T-cell (primary cell): ENCODE data around the gene WNT10A. TPM values are rescaled to one million over a fixed set of nuclear protein-coding genes. Genes with fewer than 3 reads are reported as not detected.
"Not testable (repeated sequence)": the region's sequence is repeated elsewhere in the genome, so short reads cannot be mapped to it uniquely, and the experiment has no call there.

Experiments used
- ATAC-seq, 4 experiments: fragments of 200-7000 bp in 3 of 4; fragments of 150-1000 bp in 1 of 4; cut with Tn5 transposase; replicated peaks in 1 of 4; 1 replicate in 3 of 4; 2 replicates in 1 of 4; pipeline ENCODE4 v1.10.0; 2021; ENCODE audit warnings: moderate library complexity in 3 of 4, mild to moderate bottlenecking in 2 of 4, moderate number of reproducible peaks in 1 of 4
- CTCF ChIA-PET, 2 donors: fragments of 300-600 bp; sonication (Branson Sonifier 250); formaldehyde crosslinking; loops; one replicate each; lab custom pipeline; 2022; ENCODE audit warnings: antibody characterized with exemption in 2 of 2; lab: Charles Lee
- POLR2A ChIA-PET, 2 donors: fragments of 300-600 bp; sonication (Branson Sonifier 250); formaldehyde crosslinking; loops; one replicate each; lab custom pipeline; 2022; ENCODE audit warnings: antibody characterized with exemption in 2 of 2; lab: Charles Lee
- DNase-seq, 35 experiments: peaks; one replicate each; pipeline versions ENCODE4 v3.0.0 to v3.0.0-alpha.2; 2013 to 2023
- H3K27ac ChIP-seq: one replicate; pipeline ENCODE4 v1.5.1; 2013; ENCODE audit warnings: low read length
- H3K27me3 ChIP-seq, 2 experiments: replicated peaks in 1 of 2; 1 replicate in 1 of 2; 2 replicates in 1 of 2; pipeline versions ENCODE4 v1.6.1 to v1.7.0; 2013; ENCODE audit warnings: low read length in 1 of 2, mixed read lengths in 1 of 2; ENCODE audit not compliant: control insufficient read depth in 2 of 2, insufficient read depth in 2 of 2; ENCODE audit errors: extremely low read depth in 1 of 2
- H3K36me3 ChIP-seq, 2 donors: 1 replicate in 1 of 2; 2 replicates in 1 of 2; pipeline versions ENCODE4 v1.6.1 to v1.7.0; 2013; ENCODE audit warnings: low read length in 1 of 2; ENCODE audit not compliant: control insufficient read depth in 2 of 2, insufficient read depth in 1 of 2; ENCODE audit errors: extremely low read depth in 1 of 2
- H3K4me1 ChIP-seq, 2 experiments: 1 replicate in 1 of 2; 2 replicates in 1 of 2; pipeline versions ENCODE4 v1.6.1 to v1.7.0; 2013; ENCODE audit warnings: low read length in 2 of 2, mixed read lengths in 1 of 2; ENCODE audit not compliant: insufficient read depth in 2 of 2, control insufficient read depth in 1 of 2; ENCODE audit errors: extremely low read depth in 1 of 2
- H3K4me3 ChIP-seq, 2 donors: 1 replicate in 1 of 2; 2 replicates in 1 of 2; pipeline versions ENCODE4 v1.5.1 to v1.7.0; 2013; ENCODE audit warnings: mild to moderate bottlenecking in 2 of 2, low read length in 1 of 2, moderate library complexity in 1 of 2; ENCODE audit not compliant: control insufficient read depth in 1 of 2; ENCODE audit errors: extremely low read depth in 1 of 2
- H3K9me3 ChIP-seq: 2 replicates; pipeline ENCODE4 v1.7.0; 2013
- H3K27ac Mint-ChIP-seq, 2 donors: one replicate each; pipeline ENCODE4 v1.8.0; 2020 to 2021; ENCODE audit warnings: mild to moderate bottlenecking in 2 of 2, mixed read lengths in 2 of 2
- H3K27me3 Mint-ChIP-seq, 2 donors: one replicate each; pipeline ENCODE4 v1.8.0; 2021 to 2022; ENCODE audit warnings: mixed read lengths in 2 of 2
- H3K36me3 Mint-ChIP-seq: one replicate; pipeline ENCODE4 v1.8.0; 2021; ENCODE audit warnings: mixed read lengths
- H3K4me1 Mint-ChIP-seq, 3 donors: one replicate each; pipeline ENCODE4 v1.8.0; 2020 to 2022; ENCODE audit warnings: mixed read lengths in 3 of 3, mild to moderate bottlenecking in 1 of 3
- H3K4me3 Mint-ChIP-seq, 3 donors: one replicate each; pipeline ENCODE4 v1.8.0; 2020 to 2022; ENCODE audit warnings: mild to moderate bottlenecking in 3 of 3, mixed read lengths in 3 of 3, moderate library complexity in 3 of 3
- H3K9me3 Mint-ChIP-seq, 3 donors: one replicate each; pipeline ENCODE4 v1.8.0; 2020 to 2022; ENCODE audit warnings: mixed read lengths in 3 of 3
- WGBS: methylation state at CpG from one replicate; pipeline ENCODE4 v1.1.5; 2013; ENCODE audit warnings: missing lambda C conversion rate; ENCODE audit not compliant: insufficient coverage; 5-methylcytosine and 5-hydroxymethylcytosine counted together
- total RNA-seq, 35 experiments: library from RNA in 6 of 35; stranded (reverse) in 6 of 35; fragments of 120-200 nt in 1 of 35; gene quantifications; one replicate each; pipeline versions ENCODE4 v1.2.1 to v1.2.4 and lab custom pipeline; 2013 to 2026

WNT10A gene
- total RNA-seq, 5 donors from 2014 or later (not counting 1 experiment from before 2014, with no cell fraction given) = 3.1 to 10.7 (median 6.1) TPM

- H3K9me3 Mint-ChIP-seq = not testable (repeated sequence)
These were observed 49.8 kb downstream of the WNT10A start for GRCh38 chr2:218930488-218930887.

GRCh38 chr2:218931751-218932150 lies 51.1 kb downstream of the WNT10A start:
- DNase-seq, H3K27ac ChIP-seq, H3K36me3 ChIP-seq, H3K4me3 Mint-ChIP-seq, H3K27me3 ChIP-seq, H3K4me1 Mint-ChIP-seq, ATAC-seq, POLR2A ChIA-PET, H3K4me1 ChIP-seq, H3K4me3 ChIP-seq, H3K36me3 Mint-ChIP-seq, H3K9me3 Mint-ChIP-seq, H3K27ac Mint-ChIP-seq, CTCF ChIA-PET, H3K9me3 ChIP-seq: not testable (repeated sequence)
- WGBS = no CpG with 5 or more reads among the region's 25 CpGs
- H3K27me3 Mint-ChIP-seq = peaks cover 33 to 38% of the 10 kb centered on the region in 2 donors

More at GRCh38 chr2:218930488-218930887, 49.8 kb downstream of the WNT10A start:
- CTCF ChIA-PET, H3K4me3 ChIP-seq, ATAC-seq, H3K4me3 Mint-ChIP-seq, H3K36me3 Mint-ChIP-seq, H3K27me3 ChIP-seq, H3K4me1 Mint-ChIP-seq, H3K9me3 ChIP-seq, H3K36me3 ChIP-seq, POLR2A ChIA-PET, H3K4me1 ChIP-seq, DNase-seq, H3K27ac Mint-ChIP-seq, H3K27ac ChIP-seq: not testable (repeated sequence)
- WGBS = 95% methylated on average over 3 of the region's 10 CpGs
- peaks cover 31 to 33% of the 10 kb centered on the region in 2 donors for H3K27me3 Mint-ChIP-seq

Other genes with a start within 250 kb of the WNT10A start
- 10 to 100 TPM; 38.1 to 65.0 (median 58.7) TPM for gene ZNF142, start 221.2 kb upstream of the WNT10A start, total RNA-seq
- gene BCS1L, start 221.2 kb upstream of the WNT10A start, total RNA-seq = 10 to 100 TPM; 31.4 to 71.1 (median 54.2) TPM
- gene RNF25, start 208.8 kb upstream of the WNT10A start, total RNA-seq = 10 to 100 TPM; 15.6 to 33.1 (median 29.0) TPM
- 10 to 100 TPM; 19.7 to 23.6 (median 22.4) TPM for gene STK36, start 208.8 kb upstream of the WNT10A start, total RNA-seq
- 10 to 100 TPM; 16.9 to 29.6 (median 24.4) TPM for gene TTLL4, start 170.0 kb upstream of the WNT10A start, total RNA-seq
- under 1 TPM in 4 of 5 donors, not detected in 1; 0.50 to 0.89 (median 0.58) TPM for gene CYP27A1, start 98.7 kb upstream of the WNT10A start, total RNA-seq
- not detected for gene PRKAG3, start 49.0 kb upstream of the WNT10A start, total RNA-seq
- under 1 TPM in 2 of 5 donors, not detected in 3; 0.13 to 0.20 TPM for gene WNT6, start 21.0 kb upstream of the WNT10A start, total RNA-seq
- not detected for gene CDK5R2, start 78.8 kb downstream of the WNT10A start, total RNA-seq
- not detected for gene FEV, start 104.3 kb downstream of the WNT10A start, total RNA-seq
- not detected for gene CRYBA2, start 112.6 kb downstream of the WNT10A start, total RNA-seq
- under 1 TPM in 1 of 5 donors, not detected in 4; 0.16 TPM for gene CFAP65, start 160.7 kb downstream of the WNT10A start, total RNA-seq
- under 1 TPM in 2 of 5 donors, not detected in 3; 0.12 to 0.28 TPM for gene IHH, start 180.1 kb downstream of the WNT10A start, total RNA-seq